GM12878 (cell line): ENCODE measurements around the gene HVCN1. TPM values are rescaled to one million over a fixed set of nuclear protein-coding genes. Genes with fewer than 3 reads are reported as not detected.
A peak's percentile ranks its signal among the peaks of the same experiment; 100 is the strongest.

Experiments
- ATAC-seq: fragments of 200-7000 bp; cut with Tn5 transposase; 3 replicates; pipeline ENCODE4 v1.9.1; 2020; ENCODE audit warnings: mild to moderate bottlenecking, moderate library complexity
- BruUV-seq: library from RNA; stranded (reverse); fragments of 400-500 nt; replicated peaks from 2 replicates; lab custom pipeline; 2021; lab: Mats Ljungman, UMichigan
- CTCF ChIA-PET: fragments of 300-600 bp; sonication (Branson Sonifier 250); formaldehyde crosslinking; extraction: SDS; loops from one replicate; lab custom pipeline; 2021; ENCODE audit warnings: inconsistent platforms; lab: Yijun Ruan, JAX
- POLR2A ChIA-PET: fragments of 350-600 bp; formaldehyde crosslinking; extraction: SDS; loops from one replicate; lab custom pipeline; 2021; ENCODE audit warnings: inconsistent platforms; lab: Charles Lee
- RAD21 ChIA-PET: fragments of 300-600 bp; sonication (Branson Sonifier 250); formaldehyde crosslinking; loops from one replicate; lab custom pipeline; 2023; ENCODE audit warnings: antibody characterized with exemption; ENCODE audit not compliant: unreplicated experiment; lab: Charles Lee
- SMC1A ChIA-PET: fragments of 300-600 bp; sonication (Branson Sonifier 250); formaldehyde crosslinking; loops from one replicate; lab custom pipeline; 2023; ENCODE audit not compliant: unreplicated experiment, uncharacterized antibody; lab: Charles Lee
- DNase-seq: peaks from one replicate; pipeline ENCODE4 v3.0.0-alpha.2; 2011; ENCODE audit warnings: low read depth, low spot score
- FAIRE-seq: peaks from 3 replicates; lab custom pipeline; 2011; peaks lifted over from hg19 to GRCh38; lab: Jason Lieb, UNC
- H2AFZ ChIP-seq: 2 replicates; pipeline ENCODE4 v1.6.0; 2011; ENCODE audit warnings: low read depth, low read length, control low read depth; ENCODE audit not compliant: control insufficient read depth
- H3K27ac ChIP-seq: 2 replicates; pipeline ENCODE4 v1.5.1; 2011; ENCODE audit warnings: control low read depth; ENCODE audit not compliant: control insufficient read depth, insufficient read depth
- H3K27me3 ChIP-seq, 2 experiments: replicated peaks in 1 of 2; 2 replicates each; pipeline versions ENCODE4 v1.6.0 to v1.6.1; 2011; ENCODE audit warnings: low read length in 1 of 2; ENCODE audit not compliant: control insufficient read depth in 2 of 2, insufficient read depth in 2 of 2
- H3K36me3 ChIP-seq, 2 experiments: 2 replicates each; pipeline ENCODE4 v1.5.1; 2011; ENCODE audit warnings: low read length in 1 of 2; ENCODE audit not compliant: control insufficient read depth in 2 of 2, insufficient read depth in 2 of 2
- H3K4me1 ChIP-seq: 2 replicates; pipeline ENCODE4 v1.6.1; 2011; ENCODE audit warnings: mild to moderate bottlenecking, low read length, moderate library complexity, mixed read lengths; ENCODE audit not compliant: control insufficient read depth, insufficient read depth
- H3K4me2 ChIP-seq: 2 replicates; pipeline ENCODE4 v1.6.0; 2011; ENCODE audit warnings: control low read depth; ENCODE audit not compliant: control insufficient read depth, insufficient read depth
- H3K4me3 ChIP-seq: fragments of 200-600 bp; sonication (generic); 2 replicates; pipeline ENCODE4 v1.5.1; 2016
- H3K79me2 ChIP-seq: 2 replicates; pipeline ENCODE4 v1.6.0; 2011; ENCODE audit warnings: low read length; ENCODE audit not compliant: control insufficient read depth, insufficient read depth
- H3K9ac ChIP-seq: 2 replicates; pipeline ENCODE4 v1.8.0; 2011; ENCODE audit warnings: low read length, control low read depth, mixed read lengths; ENCODE audit not compliant: control insufficient read depth, insufficient read depth
- H3K9me3 ChIP-seq: replicated peaks from 3 replicates; pipeline ENCODE4 v1.5.1; 2011; ENCODE audit warnings: mild to moderate bottlenecking, low read length; ENCODE audit not compliant: control insufficient read depth, insufficient read depth
- H4K20me1 ChIP-seq: 2 replicates; pipeline ENCODE4 v1.6.0; 2011; ENCODE audit not compliant: control insufficient read depth, insufficient read depth
- BHLHE40 ChIP-seq, 2 experiments: fragments of 450-650 bp in 1 of 2; IDR thresholded peaks; 2 replicates each; pipeline ENCODE4 v1.6.1; 2011 to 2017; ENCODE audit warnings: low read depth in 2 of 2, borderline replicate concordance in 1 of 2, improper control_type of control experiment in 1 of 2, low read length in 1 of 2, mild to moderate bottlenecking in 1 of 2
- CBFB ChIP-seq: IDR thresholded peaks from 2 replicates; pipeline ENCODE4 v1.6.1; 2016; ENCODE audit warnings: antibody characterized with exemption, low read depth
- CREB1 ChIP-seq: IDR thresholded peaks from 2 replicates; pipeline ENCODE4 v1.6.1; 2012; ENCODE audit warnings: low read depth, mild to moderate bottlenecking, inconsistent platforms
- CTCF ChIP-seq, 3 experiments: IDR thresholded peaks in 2 of 3; conservative IDR thresholded peaks in 1 of 3; 2 replicates each; pipeline ENCODE4 v1.5.1; 2011; ENCODE audit warnings: low read depth in 3 of 3, low read length in 3 of 3, mild to moderate bottlenecking in 3 of 3, control low read depth in 2 of 3, moderate library complexity in 2 of 3, inconsistent platforms in 1 of 3, mixed read lengths in 1 of 3; ENCODE audit not compliant: control insufficient read depth in 2 of 3, insufficient read depth in 1 of 3; ENCODE audit errors: extremely low read depth in 1 of 3
- DPF2 ChIP-seq: fragments of 450-650 bp; IDR thresholded peaks from 2 replicates; pipeline ENCODE4 v1.6.1; 2017; ENCODE audit warnings: mild to moderate bottlenecking
- EED ChIP-seq: sonication (generic); IDR thresholded peaks from 2 replicates; pipeline ENCODE4 v1.6.1; 2016; ENCODE audit warnings: antibody characterized with exemption, low read depth
- EP300 ChIP-seq, 2 experiments: fragments of 150-350 bp in 1 of 2; IDR thresholded peaks; 2 replicates each; pipeline ENCODE4 v1.6.1; 2011 to 2012; ENCODE audit warnings: low read depth in 2 of 2, low read length in 2 of 2, borderline replicate concordance in 1 of 2, improper control_type of control experiment in 1 of 2, inconsistent platforms in 1 of 2; ENCODE audit not compliant: control insufficient read depth in 1 of 2
- FOXM1 ChIP-seq: IDR thresholded peaks from 2 replicates; pipeline ENCODE4 v1.6.1; 2012; ENCODE audit warnings: low read depth, mild to moderate bottlenecking, inconsistent platforms, low read length, moderate library complexity
- GATAD2B ChIP-seq: fragments of 450-650 bp; conservative IDR thresholded peaks from 2 replicates; pipeline ENCODE4 v1.6.1; 2017; ENCODE audit warnings: low read depth, mild to moderate bottlenecking, moderate library complexity
- IKZF2 ChIP-seq, 2 experiments: fragments of 450-650 bp; IDR thresholded peaks; 2 replicates each; pipeline ENCODE4 v1.6.1; 2017; ENCODE audit warnings: mild to moderate bottlenecking in 2 of 2, moderate library complexity in 2 of 2
- MEF2B ChIP-seq: fragments of 450-650 bp; IDR thresholded peaks from 2 replicates; pipeline ENCODE4 v1.6.1; 2018; ENCODE audit warnings: mild to moderate bottlenecking, moderate library complexity; ENCODE audit not compliant: partially characterized antibody, poor library complexity, severe bottlenecking
- MTA2 ChIP-seq: fragments of 450-650 bp; IDR thresholded peaks from 2 replicates; pipeline ENCODE4 v1.6.1; 2016; ENCODE audit warnings: low read depth, mild to moderate bottlenecking, moderate library complexity
- MTA3 ChIP-seq: IDR thresholded peaks from 2 replicates; pipeline ENCODE4 v1.6.1; 2012; ENCODE audit warnings: low read length, inconsistent platforms, borderline replicate concordance
- NBN ChIP-seq: fragments of 450-650 bp; IDR thresholded peaks from 2 replicates; pipeline ENCODE4 v1.6.1; 2016
- NFIC ChIP-seq: IDR thresholded peaks from 2 replicates; pipeline ENCODE4 v1.6.1; 2012; ENCODE audit warnings: low read depth, mild to moderate bottlenecking, inconsistent platforms, low read length, moderate library complexity
- RUNX3 ChIP-seq: IDR thresholded peaks from 2 replicates; pipeline ENCODE4 v1.6.1; 2012; ENCODE audit warnings: low read length, inconsistent platforms
- TCF12 ChIP-seq: IDR thresholded peaks from 2 replicates; pipeline ENCODE4 v1.6.1; 2011; ENCODE audit warnings: low read depth, mild to moderate bottlenecking, low read length
- TCF7 ChIP-seq: IDR thresholded peaks from 2 replicates; pipeline ENCODE4 v1.6.1; 2014; ENCODE audit warnings: antibody characterized with exemption, borderline replicate concordance
- ZNF687 ChIP-seq: fragments of 450-650 bp; IDR thresholded peaks from 2 replicates; pipeline ENCODE4 v1.6.1; 2017; ENCODE audit warnings: mild to moderate bottlenecking, moderate library complexity
- WGBS: methylation state at CpG from one replicate; pipeline ENCODE4 v1.1.6; 2016; ENCODE audit warnings: low lambda C conversion rate; ENCODE audit not compliant: insufficient replicate concordance, insufficient coverage; ENCODE audit errors: missing lambda C conversion rate; 5-methylcytosine and 5-hydroxymethylcytosine counted together
- in situ Hi-C: fragments of 300-500 bp; cut with MboI; formaldehyde crosslinking; loops from 9 replicates; pipeline ENCODE4 v1.14.3; 2018; ENCODE audit warnings: mixed read lengths
- intact Hi-C: fragments of 100-400 bp; cut with micrococcal nuclease; formaldehyde crosslinking; loops from one replicate; pipeline ENCODE4 v1.14.2; 2022; ENCODE audit not compliant: unreplicated experiment
- polyA plus RNA-seq, 11 experiments: library from polyadenylated mRNA; depleted of rRNA in 4 of 11; unstranded in 6 of 11; stranded (reverse) in 5 of 11; fragments of >200 nt; fragmentation: Nextera tagmentation in 4 of 11; fragmentation: Illumina TruSeq in 1 of 11; extraction: Ambion mirVana in 4 of 11; extraction: Trizol in 1 of 11; gene quantifications; 1 replicate in 1 of 11; 2 replicates in 10 of 11; pipeline versions ENCODE4 v1.2.1 to v1.2.3, GENCODE V29; 2011 to 2016; ENCODE audit warnings: inconsistent platforms in 2 of 11, missing spikeins in 2 of 11, low read depth in 1 of 11
- total RNA-seq, 4 experiments: library from RNA; depleted of rRNA in 3 of 4; stranded (reverse); fragments of >200 nt in 3 of 4; fragmentation: Illumina TruSeq in 1 of 4; extraction: Trizol in 1 of 4; gene quantifications; 2 replicates each; pipeline versions ENCODE4 v1.2.1 to v1.2.3, GENCODE V29; 2013 to 2021

The HVCN1 gene
- total and polyA plus RNA-seq, 10 of the 15 experiments (the other 5 are each of a cell fraction or from before 2014, with no cell fraction given) = 27.8 to 181 (median 103) TPM

- DNase-seq = no peak
- CTCF ChIA-PET = interaction anchor here (1.4 to 3.0 kb wide), 3 partner anchors 21 to 30 kb away, joined by 3 to 12 read pairs (median 6); no protein-coding TSS in a partner anchor
- no peaks in the 10 kb centered on the region for H3K27me3 ChIP-seq
- 5% methylated on average over 7 of the region's 7 CpGs for WGBS
- H3K36me3 ChIP-seq = peaks cover 19 to 23% of the 10 kb centered on the region in 2 experiments
- H3K4me2 ChIP-seq = peak overlapping the region; percentile 9; the same call in 1 of the 2 replicates
- in situ Hi-C loops (no loop called here), intact Hi-C loops (no loop called here)
- peak; percentile 88 for ATAC-seq
- H4K20me1 ChIP-seq = no peaks in the 10 kb centered on the region
- H3K9ac ChIP-seq = no peak overlapping the region
- H3K9me3 ChIP-seq = no peaks in the 10 kb centered on the region
- no TSS peak for BruUV-seq
- H3K4me3 ChIP-seq = no peak overlapping the region
- SMC1A ChIA-PET = interaction anchor here (0.7 to 4.5 kb wide), 6 partner anchors 12 to 50 kb away, joined by 3 to 24 read pairs (median 4); no protein-coding TSS in a partner anchor
- POLR2A ChIA-PET = interaction anchor here (2.0 to 2.1 kb wide), 2 partner anchors 21 to 28 kb away, joined by 6 to 7 read pairs; no protein-coding TSS in a partner anchor
- H2AFZ ChIP-seq = no peak overlapping the region
- peak; percentile 23 for FAIRE-seq
- H3K27ac ChIP-seq = peak overlapping the region; percentile 20; the same call in 1 of the 2 replicates
- RAD21 ChIA-PET = no interaction called here
- H3K79me2 ChIP-seq = no peaks in the 10 kb centered on the region
- peaks cover 17% of the 10 kb centered on the region for H3K4me1 ChIP-seq
- TF ChIP-seq NFIC (0 out of 2 replicates have a peak, but pooled peaks have one; percentile 32), BHLHE40 (IDR thresholded peaks at IDR 0.05; ENCODE audit: borderline replicate concordance in 1 of 2, low read depth in 2 of 2, low read length in 1 of 2) (peak; percentile 52 to 72; a peak in 3 of 4 replicates), MTA3 (peak; percentile 89; the same call in 1 of the 2 replicates), ZNF687 (0 out of 2 replicates have a peak, but pooled peaks have one; percentile 17), EP300 (IDR thresholded peaks at IDR 0.05; ENCODE audit: borderline replicate concordance in 1 of 2, control insufficient read depth in 1 of 2, low read depth in 2 of 2, low read length in 2 of 2) (peak in 1 of 2 experiments; percentile 35; a peak in 1 of 4 replicates), MTA2 (peak; percentile 20; the same call in 1 of the 2 replicates), DPF2 (no peak), GATAD2B (0 out of 2 replicates have a peak, but pooled peaks have one; percentile 27), CREB1 (peak; percentile 77), CBFB (no peak), TCF7 (no peak), NBN (0 out of 2 replicates have a peak, but pooled peaks have one; percentile 18), MEF2B (peak; percentile 83), CTCF (IDR thresholded peaks at IDR 0.05 in 2 of 3, conservative IDR thresholded peaks at IDR 0.05 in 1 of 3; ENCODE audit: control insufficient read depth in 2 of 3, extremely low read depth in 1 of 3, insufficient read depth in 1 of 3, low read depth in 3 of 3, low read length in 3 of 3) (no peak), RUNX3 (peak; percentile 85), IKZF2 (IDR thresholded peaks at IDR 0.05) (peak; percentile 35; a peak in 2 of 4 replicates), EED (peak; percentile 66), TCF12 (peak; percentile 52; the same call in 1 of the 2 replicates), FOXM1 (peak; percentile 48; the same call in 1 of the 2 replicates)
These were observed 41.3 kb downstream of the HVCN1 start for GRCh38 chr12:110647631-110648040.
